AG10803 (cell line): ENCODE results near the gene PCSK7.

ENCODE experiments used
- DNase-seq: peaks from one replicate; pipeline ENCODE4 v3.0.0; 2010; ENCODE audit warnings: low read depth
- H3K4me3 ChIP-seq: 2 replicates; pipeline ENCODE4 v1.5.1; 2011; ENCODE audit warnings: mild to moderate bottlenecking, low read length, control low read depth
- TF ChIP-seq, protein P1 (sequence below): conservative IDR thresholded peaks from 2 replicates; pipeline ENCODE4 v1.5.1; 2011; ENCODE audit warnings: mild to moderate bottlenecking, low read length, control low read depth, inconsistent platforms

Gene PCSK7

DNA sequence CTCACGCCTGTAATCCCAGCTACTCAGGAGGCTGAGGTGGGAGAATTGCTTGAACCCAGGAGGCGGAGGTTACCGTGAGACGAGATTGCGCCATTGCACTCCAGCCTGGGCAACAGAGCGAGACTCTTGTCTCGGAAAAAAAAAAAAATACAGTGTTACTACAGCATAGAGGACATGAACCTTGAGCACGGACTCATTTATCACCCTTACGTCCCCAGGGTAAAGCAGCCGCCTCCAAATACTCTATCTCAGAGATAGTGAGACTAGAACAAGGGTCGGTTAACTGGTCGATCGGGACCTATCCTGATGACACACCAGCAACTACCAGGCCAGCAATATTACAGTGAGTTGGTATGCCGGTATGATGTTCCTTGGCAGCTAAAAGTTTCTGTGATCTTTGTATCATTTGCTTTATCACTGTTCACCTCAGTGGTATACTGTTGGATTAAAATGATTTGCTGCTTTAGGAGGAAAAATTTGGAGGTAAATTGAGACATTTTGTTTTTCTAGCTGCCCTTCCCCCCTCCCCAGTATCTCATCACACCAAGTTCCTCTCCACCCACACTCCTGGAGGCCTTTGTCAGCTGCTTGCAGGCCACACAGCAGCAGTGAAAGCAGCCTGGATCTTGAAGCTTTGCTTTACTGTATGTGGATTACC lies 60.3 kb downstream of the PCSK7 start:
- TF ChIP-seq, protein P1, sequence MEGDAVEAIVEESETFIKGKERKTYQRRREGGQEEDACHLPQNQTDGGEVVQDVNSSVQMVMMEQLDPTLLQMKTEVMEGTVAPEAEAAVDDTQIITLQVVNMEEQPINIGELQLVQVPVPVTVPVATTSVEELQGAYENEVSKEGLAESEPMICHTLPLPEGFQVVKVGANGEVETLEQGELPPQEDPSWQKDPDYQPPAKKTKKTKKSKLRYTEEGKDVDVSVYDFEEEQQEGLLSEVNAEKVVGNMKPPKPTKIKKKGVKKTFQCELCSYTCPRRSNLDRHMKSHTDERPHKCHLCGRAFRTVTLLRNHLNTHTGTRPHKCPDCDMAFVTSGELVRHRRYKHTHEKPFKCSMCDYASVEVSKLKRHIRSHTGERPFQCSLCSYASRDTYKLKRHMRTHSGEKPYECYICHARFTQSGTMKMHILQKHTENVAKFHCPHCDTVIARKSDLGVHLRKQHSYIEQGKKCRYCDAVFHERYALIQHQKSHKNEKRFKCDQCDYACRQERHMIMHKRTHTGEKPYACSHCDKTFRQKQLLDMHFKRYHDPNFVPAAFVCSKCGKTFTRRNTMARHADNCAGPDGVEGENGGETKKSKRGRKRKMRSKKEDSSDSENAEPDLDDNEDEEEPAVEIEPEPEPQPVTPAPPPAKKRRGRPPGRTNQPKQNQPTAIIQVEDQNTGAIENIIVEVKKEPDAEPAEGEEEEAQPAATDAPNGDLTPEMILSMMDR: no peak
- no peak for DNase-seq
- no peak overlapping the region for H3K4me3 ChIP-seq

DNA sequence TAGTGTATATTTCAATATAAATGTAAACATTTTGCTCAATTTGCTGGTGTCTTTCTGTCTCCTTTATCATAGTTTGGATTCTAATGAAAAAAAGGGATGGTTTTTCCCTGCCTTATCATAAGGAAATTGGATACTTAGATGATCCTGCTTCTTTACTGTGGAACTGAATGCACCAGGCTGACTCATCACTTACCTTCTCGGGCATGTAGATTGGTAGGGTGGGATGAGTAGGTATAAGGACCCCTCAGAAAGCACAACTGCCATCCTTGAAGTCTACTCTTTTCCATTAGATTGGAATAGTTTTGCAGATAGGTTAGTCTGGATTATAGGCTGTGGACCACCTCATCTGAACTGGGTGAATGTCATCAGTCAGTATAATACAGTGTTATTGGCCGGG lies 60.9 kb downstream of the PCSK7 start:
- TF ChIP-seq, protein P1: no peak
- H3K4me3 ChIP-seq: no peak overlapping the region
- no peak for DNase-seq

DNA sequence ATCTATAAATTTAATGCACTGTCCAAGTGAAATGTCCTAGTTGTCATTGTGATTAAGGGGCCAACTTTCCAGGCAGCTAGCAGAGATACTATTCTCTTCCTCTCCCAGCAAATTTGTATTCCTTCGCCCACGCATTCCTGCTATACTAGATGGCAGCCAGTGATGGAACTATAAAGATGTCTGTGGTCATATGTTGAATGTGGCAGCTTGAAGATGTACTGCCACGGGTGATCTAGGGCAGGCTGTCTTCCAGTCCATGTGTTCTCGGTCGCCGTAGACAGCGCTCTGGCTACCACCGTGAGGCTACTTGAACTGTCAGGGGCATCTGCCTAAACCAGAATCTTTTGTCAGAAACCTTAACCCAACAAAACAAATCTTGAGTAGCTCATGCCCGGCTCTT lies 61.7 kb downstream of the PCSK7 start:
- DNase-seq: no peak
- TF ChIP-seq, protein P1: no peak
- H3K4me3 ChIP-seq: no peak overlapping the region

DNA sequence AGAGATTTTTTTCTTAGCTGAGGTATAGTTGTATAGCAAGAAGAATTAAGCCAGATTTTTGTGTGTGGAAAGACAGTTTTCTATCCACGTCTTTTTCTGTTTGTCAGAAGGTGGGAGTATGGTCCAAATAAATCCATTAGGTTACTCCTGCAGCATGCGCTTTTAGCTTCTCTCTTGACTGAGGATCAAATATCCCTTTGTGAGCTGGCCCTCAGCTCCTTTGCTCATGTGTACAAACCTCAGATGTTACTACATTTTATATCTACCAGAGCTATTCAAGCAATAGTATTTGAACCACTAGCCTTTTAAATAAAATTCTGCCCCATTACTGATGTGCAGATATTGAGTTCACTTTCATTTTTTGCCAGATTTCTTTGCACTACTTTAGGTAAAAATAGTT lies 62.1 kb downstream of the PCSK7 start:
- H3K4me3 ChIP-seq: no peak overlapping the region
- no peak for DNase-seq
- TF ChIP-seq, protein P1: no peak

DNA sequence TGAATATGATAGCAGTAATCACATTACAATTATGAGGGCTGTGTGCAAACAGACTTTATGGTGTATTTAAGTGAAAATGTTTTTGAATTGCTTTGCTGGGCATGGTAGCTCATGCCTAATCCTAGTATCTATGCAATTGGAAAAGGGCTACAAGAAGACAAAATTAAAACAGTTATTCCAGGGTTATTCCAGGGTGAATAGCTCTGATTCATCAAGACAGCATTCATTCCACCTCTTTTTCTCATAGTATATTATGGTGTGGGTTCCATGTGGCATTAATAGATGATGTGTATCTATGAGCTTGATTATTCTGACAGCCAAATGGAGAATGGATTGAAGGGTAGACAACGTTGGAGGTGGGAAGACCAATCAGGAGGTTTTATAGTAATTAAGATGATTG lies 65.4 kb downstream of the PCSK7 start:
- no peak overlapping the region for H3K4me3 ChIP-seq
- no peak for DNase-seq
- TF ChIP-seq, protein P1: no peak

DNA sequence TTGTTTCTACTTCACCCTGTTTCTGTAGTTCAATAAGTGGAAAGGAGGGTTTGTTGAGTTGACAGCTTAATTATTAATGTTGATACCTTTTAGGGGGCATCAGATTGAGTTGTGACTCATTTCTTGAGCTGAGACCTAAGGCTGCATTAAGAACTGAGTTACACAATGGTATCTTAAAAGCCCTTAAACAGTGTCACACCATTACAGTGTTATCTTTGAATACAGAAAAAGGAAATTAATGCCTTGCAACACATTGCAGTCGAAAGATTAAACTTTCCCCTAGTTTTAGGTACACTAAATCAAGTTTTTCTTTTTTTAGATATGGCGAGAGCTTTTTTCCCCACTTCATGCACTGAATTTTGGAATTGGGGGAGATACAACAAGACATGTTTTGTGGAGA lies 71.0 kb downstream of the PCSK7 start:
- no peak for DNase-seq
- TF ChIP-seq, protein P1: no peak
- no peak overlapping the region for H3K4me3 ChIP-seq

DNA sequence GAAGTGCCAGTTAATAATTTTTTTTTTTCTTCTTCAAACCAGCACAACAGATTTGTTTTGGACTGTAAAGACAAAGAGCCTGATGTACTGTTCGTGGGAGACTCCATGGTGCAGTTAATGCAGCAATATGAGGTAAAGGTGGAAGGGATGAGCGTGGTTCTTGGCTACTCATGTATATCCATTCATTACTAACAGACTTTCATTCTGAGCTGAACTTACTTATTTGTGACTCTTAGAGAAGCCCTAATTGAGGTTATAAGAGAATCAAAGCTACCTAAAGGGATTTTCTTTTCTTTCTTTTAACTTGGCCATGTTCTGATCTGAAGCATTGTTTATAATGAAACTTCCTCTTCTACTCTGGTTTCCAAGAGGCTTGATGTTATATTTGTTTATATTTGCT lies 72.0 kb downstream of the PCSK7 start:
- TF ChIP-seq, protein P1: no peak
- no peak overlapping the region for H3K4me3 ChIP-seq
- DNase-seq: no peak
